H1 (cell line): ENCODE results near the gene KCNK7. TPM values are rescaled to one million over a fixed set of nuclear protein-coding genes. Genes with fewer than 3 reads are reported as not detected.

Experiments
- CTCF ChIA-PET: fragments of 300-600 bp; sonication (Branson Sonifier 250); formaldehyde crosslinking; loops from one replicate; lab custom pipeline; 2021; ENCODE audit not compliant: partially characterized antibody; lab: Charles Lee
- POLR2A ChIA-PET: fragments of 300-600 bp; sonication (Branson Sonifier 250); formaldehyde crosslinking; loops from one replicate; lab custom pipeline; 2021; ENCODE audit warnings: inconsistent platforms; ENCODE audit not compliant: partially characterized antibody; lab: Charles Lee
- DNase-seq, 2 experiments: peaks; one replicate each; pipeline versions ENCODE4 v3.0.0 to v3.0.0-alpha.2; 2010 to 2022; ENCODE audit warnings: low spot score in 2 of 2, low read depth in 1 of 2, mixed read lengths in 1 of 2
- FAIRE-seq: peaks from 2 replicates; lab custom pipeline; 2011; peaks lifted over from hg19 to GRCh38; lab: Jason Lieb, UNC
- H2AFZ ChIP-seq: 2 replicates; pipeline ENCODE4 v1.8.1; 2012; ENCODE audit warnings: low read length, inconsistent platforms
- H2AK5ac ChIP-seq: 2 replicates; pipeline ENCODE4 v1.6.1; 2013; ENCODE audit warnings: low read depth, low read length
- H2BK120ac ChIP-seq: replicated peaks from 2 replicates; pipeline ENCODE3; 2013; ENCODE audit warnings: low read depth, low read length, inconsistent platforms
- H2BK12ac ChIP-seq: 2 replicates; pipeline ENCODE4 v1.6.1; 2013; ENCODE audit warnings: low read depth, low read length
- H2BK15ac ChIP-seq: 2 replicates; pipeline ENCODE4 v1.6.1; 2013; ENCODE audit warnings: low read length
- H2BK20ac ChIP-seq: 2 replicates; pipeline ENCODE4 v1.6.1; 2013; ENCODE audit warnings: low read length
- H2BK5ac ChIP-seq: 2 replicates; pipeline ENCODE4 v1.6.1; 2013; ENCODE audit warnings: low read depth, low read length
- H3K14ac ChIP-seq: 2 replicates; pipeline ENCODE4 v1.6.1; 2013; ENCODE audit warnings: inconsistent platforms; ENCODE audit not compliant: insufficient read length
- H3K18ac ChIP-seq: 2 replicates; pipeline ENCODE4 v1.6.1; 2013; ENCODE audit warnings: low read length; ENCODE audit errors: extremely low read depth
- H3K23ac ChIP-seq: 2 replicates; pipeline ENCODE4 v1.6.1; 2013; ENCODE audit warnings: inconsistent platforms; ENCODE audit not compliant: insufficient read length
- H3K23me2 ChIP-seq: 2 replicates; pipeline ENCODE4 v1.6.1; 2013; ENCODE audit warnings: low read depth, low read length
- H3K27ac ChIP-seq: 2 replicates; pipeline ENCODE4 v1.6.1; 2011; ENCODE audit warnings: low read depth, low read length, inconsistent platforms
- H3K27me3 ChIP-seq, 4 experiments: replicated peaks in 1 of 4; 1 replicate in 1 of 4; 2 replicates in 3 of 4; pipeline versions ENCODE4 v1.6.1 to v1.8.1; 2011 to 2013; ENCODE audit warnings: low read length in 3 of 4, mild to moderate bottlenecking in 3 of 4, inconsistent platforms in 2 of 4, mixed read lengths in 2 of 4, moderate library complexity in 1 of 4; ENCODE audit not compliant: control insufficient read depth in 3 of 4, insufficient read depth in 3 of 4; ENCODE audit errors: extremely low read depth in 1 of 4
- H3K36me3 ChIP-seq, 4 experiments: 2 replicates each; pipeline versions ENCODE4 v1.6.1 to v1.8.1; 2011 to 2013; ENCODE audit warnings: mild to moderate bottlenecking in 4 of 4, low read length in 3 of 4, moderate library complexity in 2 of 4, control low read depth in 1 of 4, inconsistent platforms in 1 of 4; ENCODE audit not compliant: insufficient read depth in 4 of 4, control insufficient read depth in 2 of 4
- H3K4ac ChIP-seq: replicated peaks from 2 replicates; pipeline ENCODE3; 2013; ENCODE audit warnings: low read length, low read depth, mixed read lengths, inconsistent platforms; ENCODE audit not compliant: insufficient read length
- H3K4me1 ChIP-seq, 4 experiments: replicated peaks in 1 of 4; 1 replicate in 1 of 4; 2 replicates in 3 of 4; pipeline versions ENCODE4 v1.6.1 to v1.8.1; 2011 to 2013; ENCODE audit warnings: low read length in 3 of 4, inconsistent platforms in 2 of 4, mixed read lengths in 1 of 4; ENCODE audit not compliant: insufficient read depth in 4 of 4, control insufficient read depth in 3 of 4
- H3K4me2 ChIP-seq, 2 experiments: 2 replicates each; pipeline versions ENCODE4 v1.6.1 to v1.8.1; 2011 to 2013; ENCODE audit warnings: low read depth in 2 of 2, low read length in 2 of 2, control low read depth in 1 of 2, inconsistent platforms in 1 of 2, mild to moderate bottlenecking in 1 of 2; ENCODE audit not compliant: insufficient read depth in 1 of 2
- H3K4me3 ChIP-seq, 4 experiments: fragments of 200-600, 300-600 bp in 1 of 4; sonication (generic), shearing (Covaris generic), sonication (Bioruptor Twin) in 1 of 4; 2 replicates each; pipeline versions ENCODE4 v1.5.1 to v1.8.1; 2011 to 2016; ENCODE audit warnings: low read length in 4 of 4, low read depth in 3 of 4, control low read depth in 2 of 4, inconsistent platforms in 2 of 4, mild to moderate bottlenecking in 2 of 4, mixed read lengths in 1 of 4, moderate library complexity in 1 of 4; ENCODE audit not compliant: insufficient read depth in 2 of 4; ENCODE audit errors: extremely low read depth in 1 of 4
- H3K56ac ChIP-seq: replicated peaks from 2 replicates; pipeline ENCODE3; 2013; ENCODE audit warnings: low read depth, mild to moderate bottlenecking, mixed read lengths, low read length, inconsistent platforms; ENCODE audit not compliant: insufficient read length
- H3K79me1 ChIP-seq: 2 replicates; pipeline ENCODE4 v1.6.1; 2013; ENCODE audit warnings: low read depth, low read length, control low read depth
- H3K79me2 ChIP-seq, 2 experiments: 2 replicates each; pipeline versions ENCODE4 v1.6.1 to v1.8.1; 2012 to 2013; ENCODE audit warnings: low read length in 2 of 2, mild to moderate bottlenecking in 2 of 2, inconsistent platforms in 1 of 2; ENCODE audit not compliant: insufficient read depth in 2 of 2, control insufficient read depth in 1 of 2
- H3K9ac ChIP-seq, 4 experiments: replicated peaks in 1 of 4; 1 replicate in 1 of 4; 2 replicates in 3 of 4; pipeline versions ENCODE4 v1.6.1 to v1.8.1; 2011 to 2013; ENCODE audit warnings: low read depth in 3 of 4, low read length in 3 of 4, control low read depth in 2 of 4, mild to moderate bottlenecking in 2 of 4, moderate library complexity in 2 of 4, inconsistent platforms in 1 of 4; ENCODE audit errors: extremely low read depth in 1 of 4
- H3K9me3 ChIP-seq, 2 experiments: 2 replicates each; pipeline versions ENCODE4 v1.6.1 to v1.8.1; 2012 to 2013; ENCODE audit warnings: mild to moderate bottlenecking in 2 of 2, moderate library complexity in 2 of 2, control low read depth in 1 of 2, inconsistent platforms in 1 of 2, low read depth in 1 of 2, low read length in 1 of 2, mixed read lengths in 1 of 2; ENCODE audit not compliant: insufficient read depth in 2 of 2
- H4K20me1 ChIP-seq, 2 experiments: replicated peaks in 1 of 2; 2 replicates each; pipeline versions ENCODE3 to v1.8.1; 2011 to 2013; ENCODE audit warnings: inconsistent platforms in 2 of 2, low read length in 2 of 2, mild to moderate bottlenecking in 1 of 2; ENCODE audit not compliant: insufficient read depth in 2 of 2, control insufficient read depth in 1 of 2
- H4K5ac ChIP-seq: 2 replicates; pipeline ENCODE4 v1.6.1; 2013; ENCODE audit warnings: low read length, low read depth, mixed read lengths, inconsistent platforms; ENCODE audit not compliant: insufficient read length
- H4K8ac ChIP-seq: 2 replicates; pipeline ENCODE4 v1.8.0; 2013; ENCODE audit warnings: mild to moderate bottlenecking, moderate library complexity, low read length, inconsistent platforms; ENCODE audit not compliant: insufficient read depth; ENCODE audit errors: extremely low read depth
- H4K91ac ChIP-seq: replicated peaks from 2 replicates; pipeline ENCODE3; 2013; ENCODE audit warnings: low read length, mixed read lengths, inconsistent platforms; ENCODE audit not compliant: insufficient read length
- CBX5 ChIP-seq: fragments of 300-800, 300-1000 bp; sonication (generic); IDR thresholded peaks from 2 replicates; pipeline ENCODE4 v1.7.1; 2016; ENCODE audit warnings: antibody characterized with exemption, low read length, low read depth
- CREB1 ChIP-seq: IDR thresholded peaks from 2 replicates; pipeline ENCODE4 v1.6.1; 2012; ENCODE audit warnings: inconsistent platforms
- POU5F1 ChIP-seq: IDR thresholded peaks from 2 replicates; pipeline ENCODE4 v1.6.1; 2011; ENCODE audit warnings: low read depth, mild to moderate bottlenecking, low read length, moderate library complexity
- WGBS, 2 experiments: shearing (Covaris generic) in 1 of 2; methylation state at CpG; one replicate each; pipeline versions ENCODE4 v1.1.6 to v1.1.7; 2013 to 2015; ENCODE audit warnings: low lambda C conversion rate in 2 of 2, mixed read lengths in 2 of 2, inconsistent platforms in 1 of 2, low coverage in 1 of 2, missing lambda C conversion rate in 1 of 2; ENCODE audit not compliant: insufficient replicate concordance in 2 of 2, insufficient coverage in 1 of 2, insufficient read length in 1 of 2; ENCODE audit errors: extremely low coverage in 1 of 2, missing lambda C conversion rate in 1 of 2; 5-methylcytosine and 5-hydroxymethylcytosine counted together
- polyA plus RNA-seq, 7 experiments: library from polyadenylated mRNA; depleted of rRNA in 3 of 7; stranded (reverse) in 5 of 7; unstranded in 2 of 7; fragments of >200 nt in 5 of 7; fragments of 200-250 nt in 2 of 7; gene quantifications; 1 replicate in 5 of 7; 2 replicates in 1 of 7; 4 replicates in 1 of 7; pipeline versions ENCODE4 v1.2.1 to v1.2.3, GENCODE V29; 2011 to 2013; ENCODE audit warnings: missing spikeins in 2 of 7, mixed read lengths in 2 of 7
- total RNA-seq: library from RNA; stranded (reverse); fragmentation: NEBNext Ultra II Directional; extraction: Animal tissue kit (Norgen Biotek cat#: 25700); gene quantifications from 2 replicates; pipeline ENCODE4 v1.2.1, GENCODE V29; 2021

KCNK7 gene
- total and polyA plus RNA-seq, 2 of the 8 experiments (the other 6 are each of a cell fraction or from before 2014, with no cell fraction given) = 0.74 to 1.0 TPM

- no peak overlapping the region for H3K4me3 ChIP-seq
- no peak overlapping the region for H3K27ac ChIP-seq
- no peak overlapping the region for H4K8ac ChIP-seq
- H3K4me2 ChIP-seq = no peak overlapping the region
- H3K23ac ChIP-seq = no peak overlapping the region
- DNase-seq (no peak), FAIRE-seq (no peak)
- no peak overlapping the region for H3K56ac ChIP-seq
- peaks cover 6 to 16% of the 10 kb centered on the region in 2 experiments for H3K79me2 ChIP-seq
- TF ChIP-seq CBX5 = no peak
- TF ChIP-seq POU5F1 = no peak
- TF ChIP-seq CREB1 = no peak
- H3K36me3 ChIP-seq = peaks cover 7 to 53% (median 23%) of the 10 kb centered on the region in 4 experiments; a peak in 7 of 8 replicates
- H2BK120ac ChIP-seq = no peak overlapping the region
- POLR2A ChIA-PET = interaction anchor here (1.0 to 5.7 kb wide), 3 partner anchors 17 to 122 kb away, joined by 3 to 38 read pairs (median 4); partner anchors contain the start of genes MALAT1 and SIPA1
- H3K14ac ChIP-seq = no peak overlapping the region
- no peak overlapping the region for H3K9ac ChIP-seq
- no peaks in the 10 kb centered on the region for H3K27me3 ChIP-seq
- no peak overlapping the region for H3K18ac ChIP-seq
- no peak overlapping the region for H2AK5ac ChIP-seq
- H3K9me3 ChIP-seq = no peaks in the 10 kb centered on the region
- CTCF ChIA-PET = interaction anchor here (0.5 to 2.1 kb wide), 2 partner anchors 27 to 91 kb away, joined by 3 to 8 read pairs; no protein-coding TSS in a partner anchor
- no peak overlapping the region for H2BK5ac ChIP-seq
- no peak overlapping the region for H3K4ac ChIP-seq
- peaks cover 0 to 9% (median 3%) of the 10 kb centered on the region in 4 experiments; a peak in 2 of 7 replicates for H3K4me1 ChIP-seq
- H4K20me1 ChIP-seq = peaks cover 5 to 45% of the 10 kb centered on the region in 2 experiments
- no peak overlapping the region for H2BK12ac ChIP-seq
- WGBS, 2 experiments = 92% methylated on average over 19 of the region's 19 CpGs; no CpG with 5 or more reads in 1 of the 2 experiments
- H4K5ac ChIP-seq = no peak overlapping the region
- H2BK15ac ChIP-seq = no peak overlapping the region
- H2AFZ ChIP-seq = no peak overlapping the region
- no peak overlapping the region for H4K91ac ChIP-seq
- no peak overlapping the region for H2BK20ac ChIP-seq
- H3K23me2 ChIP-seq = peaks cover 4% of the 10 kb centered on the region; the same call in 1 of the 2 replicates
- H3K79me1 ChIP-seq = peaks cover 16% of the 10 kb centered on the region
Observed at GRCh38 chr11:65620666-65621065, 25.1 kb upstream of the KCNK7 start.
